ENCODE measurements around the gene ZBTB7C. TPM values are rescaled to one million over a fixed set of nuclear protein-coding genes. Genes with fewer than 3 reads are reported as not detected.

Gene ZBTB7C
- polyA plus RNA-seq, 1 of the 3 experiments (the other 2 are of a cell fraction), result 0.05 TPM

DNA sequence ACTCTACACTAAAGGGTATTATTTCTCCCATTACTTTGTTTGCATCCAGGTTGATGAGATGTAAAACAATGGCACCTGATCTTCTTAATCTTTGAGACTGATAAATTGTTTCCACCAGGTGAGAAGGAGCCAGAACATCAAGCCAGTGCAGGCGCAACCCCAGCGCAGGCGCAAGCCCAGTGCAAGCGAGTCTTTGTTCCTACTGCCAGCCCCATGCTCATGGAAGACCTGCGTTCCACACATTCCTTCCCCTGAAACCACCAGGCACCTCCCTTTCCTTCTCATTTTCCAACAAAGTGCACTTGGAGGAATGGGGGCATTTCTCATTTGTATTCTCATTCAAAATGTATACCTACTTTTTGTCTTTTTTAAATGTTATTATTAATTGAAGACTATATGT, 290.0 kb downstream of the ZBTB7C start (continued):
- TF ChIP-seq SMC3 (IDR thresholded peaks at IDR 0.05; ENCODE audit: low read depth, low read length), result no peak
- no peak for TF ChIP-seq NRF1 (IDR thresholded peaks at IDR 0.05; ENCODE audit: low read depth, low read length)
- no peak for TF ChIP-seq MEF2A (IDR thresholded peaks at IDR 0.05; ENCODE audit: borderline replicate concordance, low read depth)
- no peak for TF ChIP-seq EZH2phosphoT487 (IDR thresholded peaks at IDR 0.05; ENCODE audit: borderline replicate concordance, low read depth)
- TF ChIP-seq MAX (IDR thresholded peaks at IDR 0.05; ENCODE audit: low read depth), result no peak
- no peak for TF ChIP-seq TAF1 (IDR thresholded peaks at IDR 0.05; ENCODE audit: borderline replicate concordance, low read depth, low read length)
- no peak for TF ChIP-seq FOXJ3 (CRISPR knock-in tag; IDR thresholded peaks at IDR 0.05)

GRCh38 chr18:48116873-48117630, 292.1 kb downstream of the ZBTB7C start:
- H3K9me2 ChIP-seq, result no peaks in the 10 kb centered on the region
- H3F3A ChIP-seq (replicated peaks; ENCODE audit: insufficient read depth), result no peaks in the 10 kb centered on the region
- 34% methylated on average over 9 of the region's 9 CpGs for WGBS (ENCODE audit: low lambda C conversion rate)
- H3K9ac ChIP-seq, result no peak overlapping the region
- peaks cover 0 to 22% of the 10 kb centered on the region in 2 experiments; a peak in 1 of 4 replicates for H3K4me1 ChIP-seq (ENCODE audit: control insufficient read depth in 1 of 2, insufficient read depth in 2 of 2, low read depth in 1 of 2, low read length in 1 of 2)
- no peak for DNase-seq
- no peaks in the 10 kb centered on the region; the same call in 1 of the 2 replicates for H3K27me3 ChIP-seq (ENCODE audit: insufficient read depth)
- no peaks in the 10 kb centered on the region for H3K9me3 ChIP-seq
- no peak overlapping the region for H3K4me2 ChIP-seq
- no peak overlapping the region for H3K27ac ChIP-seq (ENCODE audit: low read depth in 2 of 2, low read length in 1 of 2)
- ChIA-PET POLR2A (interaction anchor here (0.6 kb wide), 1 partner anchor 65 kb away, joined by 4 read pairs; no protein-coding TSS in a partner anchor), CTCF (interaction anchor here (1.0 kb wide), 2 partner anchors 12 to 328 kb away, joined by 3 read pairs; no protein-coding TSS in a partner anchor)
- no peak overlapping the region for H3K4me3 ChIP-seq (ENCODE audit: low read depth in 2 of 2, low read length in 1 of 2)
- H3K36me3 ChIP-seq (replicated peaks in 1 of 2; ENCODE audit: control insufficient read depth in 1 of 2, insufficient read depth in 2 of 2, low read length in 1 of 2), result no peaks in the 10 kb centered on the region
- no peak overlapping the region for H2AFZ ChIP-seq (ENCODE audit: low read depth)
- TF ChIP-seq GATA2 (CRISPR knock-in tag; IDR thresholded peaks at IDR 0.05), result no peak
- no peak for TF ChIP-seq POLR2AphosphoS5 (IDR thresholded peaks at IDR 0.05; ENCODE audit: low read depth, low read length)
- no peak for TF ChIP-seq RCOR1 (IDR thresholded peaks at IDR 0.05; ENCODE audit: low read length)
- no peak for TF ChIP-seq FOSL2 (IDR thresholded peaks at IDR 0.05; ENCODE audit: borderline replicate concordance, low read depth)
- H3K79me2 ChIP-seq (ENCODE audit: insufficient read depth), result no peaks in the 10 kb centered on the region
- no peaks in the 10 kb centered on the region for H4K20me1 ChIP-seq (ENCODE audit: insufficient read depth)

GRCh38 chr18:48116017-48116416, 293.2 kb downstream of the ZBTB7C start:
- no peaks in the 10 kb centered on the region for H4K20me1 ChIP-seq (ENCODE audit: insufficient read depth)
- no peak overlapping the region for H2AFZ ChIP-seq (ENCODE audit: low read depth)
- no peaks in the 10 kb centered on the region for H3K9me3 ChIP-seq
- H3K4me2 ChIP-seq, result no peak overlapping the region
- H3K4me3 ChIP-seq (ENCODE audit: low read depth in 2 of 2, low read length in 1 of 2), result no peak overlapping the region
- no peaks in the 10 kb centered on the region; the same call in 1 of the 2 replicates for H3K27me3 ChIP-seq (ENCODE audit: insufficient read depth)
- CTCF ChIA-PET, result no interaction called here
- TF ChIP-seq SMC3 (IDR thresholded peaks at IDR 0.05; ENCODE audit: low read depth, low read length) (no peak), ELF1 (IDR thresholded peaks at IDR 0.05) (no peak), ZBTB33 (IDR thresholded peaks at IDR 0.05; ENCODE audit: borderline replicate concordance, low read depth) (no peak), RFX5 (IDR thresholded peaks at IDR 0.05; ENCODE audit: low read length) (no peak), YY1 (IDR thresholded peaks at IDR 0.05; ENCODE audit: low read depth) (no peak), PBX3 (IDR thresholded peaks at IDR 0.05) (no peak), GABPA (IDR thresholded peaks at IDR 0.05; ENCODE audit: low read depth) (no peak)
- DNase-seq, result no peak
- no peak overlapping the region for H3K27ac ChIP-seq (ENCODE audit: low read depth in 2 of 2, low read length in 1 of 2)
- no peaks in the 10 kb centered on the region for H3K36me3 ChIP-seq (replicated peaks in 1 of 2; ENCODE audit: control insufficient read depth in 1 of 2, insufficient read depth in 2 of 2, low read length in 1 of 2)
- H3F3A ChIP-seq (replicated peaks; ENCODE audit: insufficient read depth), result no peaks in the 10 kb centered on the region
- 70% methylated on average over 5 of the region's 7 CpGs for WGBS (ENCODE audit: low lambda C conversion rate)
- H3K9ac ChIP-seq, result no peak overlapping the region
- H3K79me2 ChIP-seq (ENCODE audit: insufficient read depth), result no peaks in the 10 kb centered on the region
- peaks cover 0 to 16% of the 10 kb centered on the region in 2 experiments; a peak in 1 of 4 replicates for H3K4me1 ChIP-seq (ENCODE audit: control insufficient read depth in 1 of 2, insufficient read depth in 2 of 2, low read depth in 1 of 2, low read length in 1 of 2)
- no peaks in the 10 kb centered on the region for H3K9me2 ChIP-seq
- POLR2A ChIA-PET, result no interaction called here

All from SK-N-SH (cell line).